SJSA1 (cell line): ENCODE data around the gene SLC32A1. TPM values are rescaled to one million over a fixed set of nuclear protein-coding genes. Genes with fewer than 3 reads are reported as not detected.

Source experiments
- DNase-seq, 2 experiments: peaks; one replicate each; pipeline ENCODE4 v3.0.0-alpha.2; 2015 to 2020; ENCODE audit warnings: low spot score in 2 of 2, low read depth in 1 of 2
- H3K27ac ChIP-seq: fragments of 250-450 bp; sonication (Bioruptor Pico); 2 replicates; pipeline ENCODE4 v1.5.1; 2020; ENCODE audit warnings: mild to moderate bottlenecking, moderate library complexity
- H3K27me3 ChIP-seq: fragments of 250-450 bp; sonication (Bioruptor Pico); replicated peaks from 2 replicates; pipeline ENCODE4 v1.5.1; 2020; ENCODE audit warnings: mild to moderate bottlenecking, moderate library complexity
- H3K36me3 ChIP-seq: fragments of 250-450 bp; sonication (Bioruptor Pico); 2 replicates; pipeline ENCODE4 v1.5.1; 2020; ENCODE audit warnings: mild to moderate bottlenecking
- H3K4me1 ChIP-seq: fragments of 250-450 bp; sonication (Bioruptor Pico); replicated peaks from 2 replicates; pipeline ENCODE4 v1.6.1; 2021; ENCODE audit warnings: mild to moderate bottlenecking
- H3K4me3 ChIP-seq: fragments of 250-450 bp; sonication (Bioruptor Pico); 2 replicates; pipeline ENCODE4 v1.5.1; 2020; ENCODE audit warnings: mild to moderate bottlenecking
- H3K9me3 ChIP-seq: fragments of 250-450 bp; sonication (Bioruptor Pico); replicated peaks from 2 replicates; pipeline ENCODE4 v1.5.1; 2020; ENCODE audit warnings: mild to moderate bottlenecking
- total RNA-seq: library from RNA; depleted of rRNA; stranded (reverse); fragments of >200 nt; shearing (Covaris generic); gene quantifications from 2 replicates; pipeline ENCODE4 v1.2.3, GENCODE V29; 2014

Gene SLC32A1
- total RNA-seq, 1 experiment from 2014 or later, result not detected

DNA sequence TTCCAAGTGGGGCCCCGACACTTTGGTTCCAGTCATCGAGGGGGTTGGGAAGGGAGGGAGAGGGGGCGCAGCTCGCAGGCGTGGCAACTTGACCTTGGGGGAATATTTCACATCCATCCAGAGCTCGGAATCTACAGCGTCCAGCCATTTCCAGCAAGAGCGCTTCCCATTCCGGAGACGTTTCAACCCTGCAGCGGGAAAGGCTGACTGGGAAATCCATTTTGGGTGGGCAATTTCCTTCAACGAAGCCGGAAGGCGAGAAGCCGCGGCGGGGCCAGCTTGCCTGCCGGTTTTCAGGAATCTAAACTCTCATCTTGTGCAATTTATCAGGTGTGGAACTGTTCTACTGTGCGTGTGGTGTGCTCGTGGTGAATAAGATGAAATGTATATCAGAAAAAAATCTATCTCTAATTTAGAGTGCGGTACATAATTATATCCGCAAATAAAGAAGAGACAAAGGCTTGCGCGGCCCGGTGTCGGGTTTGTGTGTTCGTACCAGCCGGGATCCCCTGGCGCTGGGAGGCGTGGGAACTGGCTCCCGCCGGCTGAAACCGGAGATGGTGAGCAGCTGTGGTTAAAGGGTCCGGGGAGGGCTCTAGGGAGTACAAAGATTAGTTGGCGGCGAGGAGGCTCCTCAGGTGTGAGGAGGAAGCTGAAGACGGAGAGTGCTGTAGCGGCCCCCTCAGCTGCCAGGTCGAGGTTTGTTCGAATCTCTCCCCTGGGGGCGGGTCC is 4.8 kb downstream of the SLC32A1 start:
- Histone ChIP-seq H3K27me3 (peaks cover 88% of the 10 kb centered on the region), H3K4me1 (peaks cover 12% of the 10 kb centered on the region), H3K9me3 (peaks cover 10% of the 10 kb centered on the region; the same call in 1 of the 2 replicates), H3K27ac (no peak overlapping the region), H3K36me3 (no peaks in the 10 kb centered on the region), H3K4me3 (no peak overlapping the region)
- no peak for DNase-seq

DNA sequence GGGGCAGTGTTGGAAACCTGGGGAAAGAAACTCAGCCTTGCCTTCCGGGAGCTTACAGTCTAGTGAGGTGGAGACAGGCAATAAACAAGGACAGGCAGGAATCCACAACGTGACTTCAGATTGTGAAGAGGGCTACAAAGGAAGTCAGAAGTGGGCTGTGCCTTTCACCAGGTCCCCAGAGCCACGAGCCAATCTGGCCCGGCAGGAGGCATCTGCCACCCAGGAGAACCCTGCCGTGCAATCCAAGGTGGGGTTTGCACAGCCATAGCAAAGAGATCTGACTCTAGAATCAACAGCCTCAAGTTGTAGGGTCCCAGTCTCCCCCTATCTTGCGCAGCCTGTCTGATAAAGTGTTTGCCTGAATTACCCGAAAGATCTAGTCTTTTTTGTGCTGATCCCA is 5.5 kb downstream of the SLC32A1 start:
- no peak for DNase-seq
- H3K4me1 ChIP-seq, result peaks cover 12% of the 10 kb centered on the region
- H3K27me3 ChIP-seq, result peaks cover 86% of the 10 kb centered on the region
- no peak overlapping the region for H3K4me3 ChIP-seq
- H3K9me3 ChIP-seq, result peaks cover 10% of the 10 kb centered on the region; the same call in 1 of the 2 replicates
- H3K36me3 ChIP-seq, result no peaks in the 10 kb centered on the region
- no peak overlapping the region for H3K27ac ChIP-seq

DNA sequence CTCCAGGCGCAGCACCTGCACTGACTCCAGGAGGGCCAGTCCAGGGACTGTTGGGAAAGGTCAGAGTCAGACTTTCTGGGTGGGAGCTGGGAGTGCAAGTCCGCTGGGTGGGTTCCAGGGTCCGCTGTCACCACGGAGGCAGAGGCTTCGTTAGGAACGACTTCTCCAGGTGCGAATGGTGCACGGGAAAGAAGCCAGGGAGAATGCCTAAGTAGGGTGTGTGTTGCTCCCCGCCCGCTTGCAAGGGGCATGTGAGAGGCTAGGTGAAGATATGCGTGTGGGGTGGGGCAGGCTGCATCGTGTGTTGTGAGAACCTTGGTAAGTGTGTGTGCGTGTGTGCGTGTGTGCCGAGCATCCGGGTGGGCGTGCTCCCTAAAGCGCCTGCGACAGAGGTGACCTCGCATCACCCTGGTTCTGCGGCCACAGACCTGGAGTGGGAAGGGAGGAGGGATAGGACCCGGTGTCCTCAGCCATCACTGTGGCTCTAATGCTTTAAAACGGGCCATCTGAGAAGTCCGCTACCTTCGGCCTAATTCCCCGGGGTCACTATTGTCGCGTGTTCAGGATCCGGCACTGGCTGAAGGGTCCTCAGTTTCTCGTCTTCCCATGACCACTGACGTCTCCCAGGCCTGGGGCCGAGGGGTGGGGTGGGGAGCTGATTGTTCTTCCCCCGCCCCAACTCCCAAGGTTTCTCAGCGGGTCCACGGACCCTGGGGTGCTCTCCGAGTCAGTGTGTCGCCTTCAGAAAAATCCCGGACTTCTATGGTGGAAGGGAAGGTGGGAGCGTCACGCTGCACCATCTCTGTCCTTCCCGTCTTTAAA is 6.1 kb downstream of the SLC32A1 start:
- peaks cover 12% of the 10 kb centered on the region for H3K4me1 ChIP-seq
- H3K9me3 ChIP-seq, result peaks cover 10% of the 10 kb centered on the region; the same call in 1 of the 2 replicates
- no peak for DNase-seq
- no peak overlapping the region for H3K4me3 ChIP-seq
- no peak overlapping the region for H3K27ac ChIP-seq
- peaks cover 84% of the 10 kb centered on the region for H3K27me3 ChIP-seq
- H3K36me3 ChIP-seq, result no peaks in the 10 kb centered on the region

DNA sequence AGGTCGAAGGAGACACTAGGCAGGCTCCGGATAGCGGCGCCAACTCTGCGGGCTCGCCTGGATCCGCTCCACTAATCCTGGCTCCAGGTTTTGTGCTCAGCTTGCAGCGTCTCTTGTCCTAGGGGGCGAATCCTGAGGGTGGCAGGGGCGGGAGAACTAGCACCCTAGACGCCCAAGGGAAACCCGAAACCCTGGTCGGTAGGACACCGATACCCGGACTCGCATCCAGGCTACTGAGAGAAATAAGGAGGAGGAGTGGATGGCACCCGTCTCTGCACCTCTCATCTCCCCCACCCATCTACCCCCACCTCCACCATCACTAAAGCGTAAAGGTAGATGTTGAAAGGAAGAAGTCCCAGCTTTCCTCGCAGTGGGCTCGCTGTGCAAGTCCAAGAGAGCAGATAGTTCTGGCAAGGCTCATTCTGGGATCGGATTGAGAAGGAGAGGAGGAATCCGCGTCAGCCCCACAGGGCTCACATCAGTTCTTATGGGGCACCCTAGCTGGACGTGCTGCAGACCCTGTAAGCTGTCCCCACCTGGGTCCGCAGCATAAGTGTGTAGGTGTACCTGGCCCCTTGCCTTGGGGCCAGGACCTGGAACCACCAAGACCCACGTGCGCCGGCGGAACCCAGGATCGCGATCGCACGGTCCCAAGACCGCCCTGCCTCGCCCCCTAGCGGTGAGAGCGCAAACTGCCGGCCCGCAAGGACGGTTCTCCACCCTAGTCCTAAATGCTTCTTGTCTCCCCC is 6.9 kb downstream of the SLC32A1 start:
- DNase-seq, result peak; percentile 53 to 61
- H3K27me3 ChIP-seq, result peaks cover 84% of the 10 kb centered on the region
- no peak overlapping the region for H3K4me3 ChIP-seq

DNA sequence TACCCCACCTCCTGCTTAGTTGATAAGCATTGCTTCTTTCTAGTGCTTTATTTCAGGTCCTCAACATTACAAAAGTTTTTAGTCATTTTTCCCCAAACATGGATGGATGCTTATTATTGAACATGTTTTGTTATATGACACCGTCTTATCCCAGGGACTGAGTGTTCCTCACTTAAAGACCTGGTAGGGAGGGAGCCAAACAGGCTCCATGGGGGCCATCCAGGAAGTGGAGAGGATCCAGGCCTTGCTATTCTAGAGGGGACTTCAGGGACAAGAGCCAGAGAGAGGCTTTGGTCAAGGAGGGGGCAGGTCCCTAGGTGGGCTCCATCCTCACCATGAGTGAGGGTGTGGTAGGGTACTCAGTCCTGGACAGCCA is 7.4 kb downstream of the SLC32A1 start:
- H3K27me3 ChIP-seq, result peaks cover 82% of the 10 kb centered on the region

More for the DNA sequence above, 6.9 kb downstream of the SLC32A1 start:
- no peak overlapping the region for H3K27ac ChIP-seq
- H3K36me3 ChIP-seq, result no peaks in the 10 kb centered on the region
- H3K9me3 ChIP-seq, result peaks cover 10% of the 10 kb centered on the region; the same call in 1 of the 2 replicates
- peaks cover 12% of the 10 kb centered on the region for H3K4me1 ChIP-seq

DNA sequence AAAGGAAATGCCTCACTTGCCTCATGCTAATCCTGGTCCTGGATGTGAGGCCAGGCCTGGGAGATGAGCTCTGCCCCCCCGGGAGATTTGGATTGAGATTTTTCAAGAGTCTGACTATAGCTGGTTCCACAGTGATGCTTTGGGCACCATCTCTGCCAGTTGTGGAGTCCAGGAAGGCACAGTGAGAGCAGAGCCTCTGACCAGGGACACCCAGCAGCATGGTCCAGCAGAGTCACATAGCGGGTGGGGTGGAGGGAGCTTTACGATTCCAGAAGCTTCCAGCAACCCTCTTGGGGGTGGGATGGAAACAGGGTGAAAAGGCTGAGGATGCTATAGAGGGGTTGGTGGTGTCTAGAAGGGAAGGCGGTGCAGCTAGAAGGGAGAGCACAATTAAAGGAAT is 8.7 kb downstream of the SLC32A1 start:
- Histone ChIP-seq H3K4me1 (peaks cover 12% of the 10 kb centered on the region), H3K9me3 (peaks cover 4% of the 10 kb centered on the region; the same call in 1 of the 2 replicates), H3K27me3 (peaks cover 81% of the 10 kb centered on the region), H3K4me3 (no peak overlapping the region), H3K27ac (no peak overlapping the region), H3K36me3 (no peaks in the 10 kb centered on the region)
- no peak for DNase-seq

More for the DNA sequence above, 7.4 kb downstream of the SLC32A1 start:
- peaks cover 10% of the 10 kb centered on the region; the same call in 1 of the 2 replicates for H3K9me3 ChIP-seq
- no peak overlapping the region for H3K27ac ChIP-seq
- DNase-seq, result no peak
- H3K36me3 ChIP-seq, result no peaks in the 10 kb centered on the region
- H3K4me3 ChIP-seq, result no peak overlapping the region
- peaks cover 12% of the 10 kb centered on the region for H3K4me1 ChIP-seq

DNA sequence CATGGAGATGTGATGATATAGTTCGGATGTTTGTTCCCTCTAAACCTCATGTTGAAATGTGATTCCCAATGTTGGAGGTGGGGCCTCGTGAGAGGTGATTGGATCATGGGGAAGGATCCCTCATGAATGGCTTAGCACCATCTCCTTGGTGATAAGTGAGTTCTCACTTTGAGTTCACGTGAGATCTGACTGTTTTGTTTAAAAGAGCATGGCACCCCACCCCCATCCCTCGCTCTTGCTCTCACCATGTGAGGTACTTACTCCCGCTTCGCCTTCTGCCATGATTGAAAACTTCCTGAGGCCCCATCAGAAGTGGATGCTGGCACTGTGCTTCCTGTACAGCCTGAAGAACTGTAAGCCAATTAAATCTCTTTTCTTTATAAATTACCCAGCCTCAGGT is 10.9 kb downstream of the SLC32A1 start:
- Histone ChIP-seq H3K4me3 (no peak overlapping the region), H3K27ac (no peak overlapping the region), H3K27me3 (peaks cover 69% of the 10 kb centered on the region), H3K9me3 (no peaks in the 10 kb centered on the region; the same call in 1 of the 2 replicates), H3K4me1 (peaks cover 12% of the 10 kb centered on the region), H3K36me3 (no peaks in the 10 kb centered on the region)
- no peak for DNase-seq

DNA sequence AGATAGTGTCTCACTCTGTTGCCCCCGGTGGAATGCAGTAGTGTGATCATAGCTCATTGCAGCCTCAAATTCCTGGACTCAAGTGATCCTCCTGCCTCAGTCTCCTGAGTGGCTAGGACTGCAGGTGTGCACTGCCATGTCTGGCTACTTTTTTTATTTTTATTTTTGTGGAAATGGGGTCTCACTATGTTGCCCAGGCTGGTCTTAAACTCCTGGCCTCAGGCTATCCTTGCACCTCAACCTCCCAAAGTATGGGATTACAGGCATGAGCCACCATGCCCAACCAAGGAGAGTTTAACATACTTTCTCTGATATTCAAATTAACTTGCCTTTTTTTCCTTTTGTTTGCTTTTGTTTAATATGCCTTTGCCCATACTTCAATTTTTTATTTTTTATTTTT is 13.6 kb downstream of the SLC32A1 start:
- H3K4me3 ChIP-seq, result no peak overlapping the region
- no peaks in the 10 kb centered on the region for H3K36me3 ChIP-seq
- H3K9me3 ChIP-seq, result no peaks in the 10 kb centered on the region
- peaks cover 66% of the 10 kb centered on the region for H3K27me3 ChIP-seq
- DNase-seq, result no peak
- no peaks in the 10 kb centered on the region for H3K4me1 ChIP-seq
- H3K27ac ChIP-seq, result no peak overlapping the region

DNA sequence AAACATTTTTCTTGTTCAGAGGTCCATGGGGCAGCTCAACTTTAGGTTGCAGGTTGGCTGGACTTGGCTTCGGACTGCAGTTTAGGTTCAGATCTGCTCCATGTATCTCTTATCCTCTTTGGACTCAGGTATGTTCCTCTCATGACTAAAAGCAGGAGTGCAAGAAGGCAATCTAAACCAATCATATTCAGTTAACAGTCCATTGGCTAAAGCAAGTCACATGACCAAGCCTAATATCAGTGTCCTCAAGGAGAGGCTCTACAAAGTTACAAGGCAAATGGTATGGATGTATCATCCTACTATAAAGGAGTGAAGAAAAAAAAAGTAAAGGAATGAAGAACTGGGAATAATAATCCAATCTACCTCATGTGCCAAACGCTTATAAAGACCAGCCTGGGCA is 21.5 kb downstream of the SLC32A1 start:
- H3K27ac ChIP-seq, result no peak overlapping the region
- H3K4me1 ChIP-seq, result peaks cover 10% of the 10 kb centered on the region
- H3K27me3 ChIP-seq, result peaks cover 11% of the 10 kb centered on the region
- no peak overlapping the region for H3K4me3 ChIP-seq
- no peak for DNase-seq
- no peaks in the 10 kb centered on the region for H3K9me3 ChIP-seq
- H3K36me3 ChIP-seq, result peaks cover 5% of the 10 kb centered on the region

DNA sequence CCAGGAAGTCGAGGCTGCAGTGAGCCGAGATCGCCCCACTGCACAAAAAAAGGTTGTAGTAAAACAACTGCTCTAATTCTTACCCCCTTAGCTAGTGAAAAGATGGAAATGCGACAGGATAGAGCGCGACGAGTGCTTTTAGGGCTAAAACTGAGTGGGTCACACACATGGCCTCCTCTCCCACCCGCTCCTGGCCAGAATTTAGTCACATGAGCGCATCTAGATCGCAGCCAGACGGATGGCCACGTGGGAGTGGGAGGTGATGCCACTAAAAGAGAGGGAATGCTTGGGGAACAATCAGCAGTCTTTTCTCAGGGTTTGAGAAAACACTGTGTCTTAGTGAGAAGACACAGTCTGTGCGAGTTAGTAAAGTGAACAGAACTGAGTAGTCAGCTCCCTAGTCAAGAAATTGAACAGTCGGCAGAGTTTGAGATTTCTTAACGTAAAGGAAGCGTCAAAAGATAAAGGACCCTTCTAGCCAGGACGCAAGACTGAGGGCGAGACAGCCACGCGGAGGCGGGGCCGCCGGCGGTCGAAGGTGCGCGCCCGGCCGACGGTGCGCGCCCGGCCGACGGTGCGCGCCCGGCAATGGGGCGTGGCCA is 23.3 kb downstream of the SLC32A1 start:
- peaks cover 20% of the 10 kb centered on the region for H3K36me3 ChIP-seq
- peaks cover 10% of the 10 kb centered on the region for H3K4me1 ChIP-seq
- H3K27me3 ChIP-seq, result peaks cover 3% of the 10 kb centered on the region; the same call in 1 of the 2 replicates
- H3K4me3 ChIP-seq, result peak overlapping the region; percentile 92
- H3K27ac ChIP-seq, result no peak overlapping the region
- DNase-seq, result no peak
- H3K9me3 ChIP-seq, result no peaks in the 10 kb centered on the region

DNA sequence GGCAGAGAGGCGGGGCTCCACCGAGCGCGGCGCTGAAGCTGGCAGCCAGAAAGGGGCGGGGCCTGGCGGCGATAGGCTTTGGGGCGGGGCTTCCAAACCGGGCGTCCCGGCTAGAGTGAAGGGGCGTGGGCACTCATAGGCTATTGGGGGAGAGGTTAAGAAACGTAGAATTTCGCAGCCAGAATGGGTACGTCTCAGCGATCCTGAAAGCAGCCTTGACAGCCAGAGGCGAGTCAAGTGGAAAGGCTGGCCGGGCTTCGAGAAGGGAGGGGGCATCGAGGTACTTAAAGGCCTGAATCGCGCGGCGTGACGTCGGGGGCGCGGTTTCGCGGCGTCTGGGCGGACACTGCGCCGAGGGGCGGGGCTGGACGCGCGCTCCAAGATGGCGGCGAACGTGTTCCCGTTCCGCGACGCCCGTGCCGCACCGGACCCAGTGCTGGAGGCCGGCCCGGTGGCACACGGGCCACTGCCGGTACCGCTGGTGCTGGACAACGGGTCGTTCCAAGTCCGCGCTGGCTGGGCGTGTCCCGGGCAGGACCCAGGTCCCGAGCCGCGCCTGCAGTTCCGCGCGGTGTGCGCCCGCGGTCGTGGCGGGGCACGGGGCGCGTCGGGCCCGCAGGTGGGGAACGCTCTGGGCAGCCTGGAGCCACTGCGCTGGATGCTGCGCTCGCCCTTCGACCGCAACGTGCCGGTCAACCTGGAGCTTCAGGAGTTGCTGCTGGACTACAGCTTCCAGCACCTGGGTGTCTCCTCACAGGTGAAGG is 24.0 kb downstream of the SLC32A1 start, which contains the start of gene ACTR5:
TSS of gene ACTR5 (plus strand) at position 364 of the 764 bp plus-strand sequence. CDS start at position 383, 19 bp downstream.
- H3K36me3 ChIP-seq, result peaks cover 20% of the 10 kb centered on the region
- no peaks in the 10 kb centered on the region for H3K9me3 ChIP-seq
- 0 out of 2 replicates have a peak within 1 kb of the TSS, but pooled peaks have one; percentile 2 for H3K27ac ChIP-seq
- peak; percentile 94 to 96 for DNase-seq
- peaks cover 10% of the 10 kb centered on the region for H3K4me1 ChIP-seq
- peak within 1 kb of the TSS; percentile 92 for H3K4me3 ChIP-seq
- H3K27me3 ChIP-seq, result no peaks in the 10 kb centered on the region; the same call in 1 of the 2 replicates

DNA sequence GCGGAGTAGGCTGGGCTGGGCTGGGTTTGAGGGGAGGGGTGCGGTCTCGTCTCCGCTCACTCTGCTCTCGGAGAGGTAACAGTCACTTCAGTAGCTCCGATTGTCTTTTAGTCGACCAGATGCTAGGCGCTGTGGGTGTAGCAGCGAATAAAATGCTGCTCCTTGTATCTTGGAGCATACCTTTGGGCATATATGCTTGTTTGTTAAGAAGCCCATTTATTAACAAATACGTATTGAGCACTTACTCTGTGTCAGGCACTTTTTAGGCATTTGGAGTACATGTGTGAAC is 24.5 kb downstream of the SLC32A1 start:
- Histone ChIP-seq H3K9me3 (no peaks in the 10 kb centered on the region), H3K4me1 (peaks cover 10% of the 10 kb centered on the region), H3K36me3 (peaks cover 20% of the 10 kb centered on the region), H3K4me3 (peak overlapping the region; percentile 92), H3K27ac (no peak overlapping the region), H3K27me3 (no peaks in the 10 kb centered on the region; the same call in 1 of the 2 replicates)
- DNase-seq, result no peak
